GM12865 (cell line): Measurements from ENCODE around the gene ATF2.
A peak's percentile ranks its signal among the peaks of the same experiment; 100 is the strongest.

ENCODE experiments used
- DNase-seq: peaks from one replicate; pipeline ENCODE4 v3.0.0; 2010; ENCODE audit warnings: low read depth
- H3K4me3 ChIP-seq: 2 replicates; pipeline ENCODE4 v1.5.1; 2011; ENCODE audit warnings: mild to moderate bottlenecking, low read depth, low read length, control low read depth
- TF ChIP-seq, protein P1 (sequence below): IDR thresholded peaks from 2 replicates; pipeline ENCODE4 v1.5.1; 2011; ENCODE audit warnings: low read length, control low read depth, low read depth, inconsistent platforms; ENCODE audit not compliant: insufficient read depth; ENCODE audit errors: missing control alignments

The ATF2 gene

DNA sequence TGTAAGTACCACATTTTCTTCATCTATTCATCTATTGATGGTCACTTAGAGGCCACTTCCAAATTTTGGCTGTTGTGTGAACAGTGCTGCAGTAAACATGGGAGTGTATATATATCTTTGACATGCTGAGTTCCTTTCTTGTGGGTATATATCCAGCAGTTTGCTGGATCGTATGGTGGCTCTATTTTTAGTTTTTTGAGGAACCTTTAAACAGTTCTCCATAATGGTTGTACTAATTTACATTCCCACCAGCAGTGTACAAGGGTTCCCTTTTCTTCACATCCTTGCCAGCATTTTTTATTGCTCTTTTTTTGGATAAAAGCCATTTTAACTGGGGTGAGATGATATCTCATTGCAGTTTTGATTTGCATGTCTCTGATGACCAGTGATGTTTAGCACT lies 20.8 kb upstream of the ATF2 start:
- DNase-seq, result no peak
- no peak overlapping the region for H3K4me3 ChIP-seq
- TF ChIP-seq, protein P1, sequence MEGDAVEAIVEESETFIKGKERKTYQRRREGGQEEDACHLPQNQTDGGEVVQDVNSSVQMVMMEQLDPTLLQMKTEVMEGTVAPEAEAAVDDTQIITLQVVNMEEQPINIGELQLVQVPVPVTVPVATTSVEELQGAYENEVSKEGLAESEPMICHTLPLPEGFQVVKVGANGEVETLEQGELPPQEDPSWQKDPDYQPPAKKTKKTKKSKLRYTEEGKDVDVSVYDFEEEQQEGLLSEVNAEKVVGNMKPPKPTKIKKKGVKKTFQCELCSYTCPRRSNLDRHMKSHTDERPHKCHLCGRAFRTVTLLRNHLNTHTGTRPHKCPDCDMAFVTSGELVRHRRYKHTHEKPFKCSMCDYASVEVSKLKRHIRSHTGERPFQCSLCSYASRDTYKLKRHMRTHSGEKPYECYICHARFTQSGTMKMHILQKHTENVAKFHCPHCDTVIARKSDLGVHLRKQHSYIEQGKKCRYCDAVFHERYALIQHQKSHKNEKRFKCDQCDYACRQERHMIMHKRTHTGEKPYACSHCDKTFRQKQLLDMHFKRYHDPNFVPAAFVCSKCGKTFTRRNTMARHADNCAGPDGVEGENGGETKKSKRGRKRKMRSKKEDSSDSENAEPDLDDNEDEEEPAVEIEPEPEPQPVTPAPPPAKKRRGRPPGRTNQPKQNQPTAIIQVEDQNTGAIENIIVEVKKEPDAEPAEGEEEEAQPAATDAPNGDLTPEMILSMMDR, result no peak

GRCh38 chr2:175187378-175187777 lies 19.4 kb upstream of the ATF2 start:
- DNase-seq, result peak; percentile 51
- TF ChIP-seq, protein P1, result peak; percentile 49
- no peak overlapping the region for H3K4me3 ChIP-seq

- TF ChIP-seq, protein P1, result no peak
Measured at GRCh38 chr2:175183674-175184073, 15.7 kb upstream of the ATF2 start.

DNA sequence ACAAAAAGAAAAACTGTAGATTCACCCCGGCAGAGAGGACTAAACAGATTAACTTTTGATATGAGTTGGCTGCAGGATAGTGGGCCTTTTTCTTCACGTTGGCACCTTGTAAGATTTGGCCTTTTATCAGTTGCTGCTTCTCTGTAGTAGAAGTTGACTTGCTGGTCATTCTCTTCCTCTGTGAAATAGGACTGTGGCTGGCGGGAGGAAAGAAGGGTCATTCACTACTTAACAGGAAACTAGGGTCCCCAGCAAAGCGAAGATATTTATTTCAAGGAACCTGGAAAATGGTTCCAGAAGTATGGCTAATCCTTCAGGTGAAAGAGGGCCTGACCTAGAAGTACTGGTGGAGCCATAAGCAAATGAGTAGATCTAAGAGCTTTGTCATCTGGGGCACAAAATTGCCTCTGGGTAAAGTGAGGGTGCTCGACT lies 13.9 kb upstream of the ATF2 start:
- no peak for DNase-seq
- TF ChIP-seq, protein P1, result no peak
- peak overlapping the region; percentile 82 for H3K4me3 ChIP-seq

More at GRCh38 chr2:175183674-175184073, 15.7 kb upstream of the ATF2 start:
- H3K4me3 ChIP-seq, result no peak overlapping the region
- no peak for DNase-seq

DNA sequence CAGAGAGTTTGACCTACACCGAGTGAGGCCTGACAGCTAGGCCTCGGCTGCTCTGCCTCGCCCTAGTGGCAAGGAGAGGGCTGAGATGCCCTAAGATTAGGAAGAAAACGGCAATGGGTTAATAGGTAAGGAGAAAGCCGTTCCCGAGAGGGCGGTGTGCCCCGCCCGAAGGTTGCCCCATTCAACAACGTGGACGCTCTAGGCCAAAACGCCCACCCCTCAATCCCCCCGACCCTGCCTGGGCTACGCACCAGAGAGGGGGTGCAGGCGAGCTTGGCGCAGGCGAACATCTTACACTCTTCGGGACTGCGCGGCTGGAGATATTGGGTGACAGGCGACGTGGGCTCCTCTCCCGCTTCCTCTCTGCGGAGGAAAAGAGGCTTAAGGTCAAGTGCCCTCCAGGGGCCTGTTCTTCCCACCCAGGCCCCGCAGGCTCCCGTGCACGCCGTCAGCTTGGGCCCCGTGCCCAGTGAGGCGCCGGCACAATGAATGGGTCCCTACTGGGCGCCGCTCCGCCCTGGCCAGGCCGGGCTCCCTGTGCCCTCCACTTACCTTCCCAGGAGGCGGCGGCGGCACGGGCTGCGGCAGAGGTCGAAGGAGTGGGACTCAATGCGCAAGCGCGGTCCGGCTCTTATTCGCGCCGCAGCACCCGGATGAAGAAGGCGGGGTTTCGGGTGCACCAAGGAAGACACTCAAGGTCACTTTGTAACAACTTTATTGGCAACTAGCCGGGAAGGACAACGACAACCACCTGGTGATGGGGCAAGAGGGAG lies 13.3 kb upstream of the ATF2 start, which contains the start of gene ATP5MC3:
Gene ATP5MC3, minus strand, starts transcription at position 607 of the 773 bp plus-strand sequence. Its CDS starts 317 bp downstream, at position 290.
- TF ChIP-seq, protein P1, result peak; percentile 10
- DNase-seq, result peak; percentile 98
- H3K4me3 ChIP-seq, result peak within 1 kb of the TSS; percentile 82

- TF ChIP-seq, protein P1, result no peak
- peak; percentile 71 for DNase-seq
- H3K4me3 ChIP-seq, result peak overlapping the region; percentile 82
Measured at GRCh38 chr2:175180701-175181103, 12.7 kb upstream of the ATF2 start.

GRCh38 chr2:175176624-175177023 lies 8.6 kb upstream of the ATF2 start:
- DNase-seq, result no peak
- no peak overlapping the region for H3K4me3 ChIP-seq
- TF ChIP-seq, protein P1, result no peak
